Activated T-helper 1 cell treated with anti-CD3 and anti-CD28 coated beads, Interleukin-12 subunit alpha, Interleukin-12 subunit beta, Interleukin-2, Interleukin-4 antibody, amounts not matched to agents 30 ng/mL and 10 ng/mL and 1 ng/mL, durations not matched to agents 14 hours and 24 hours and 36 hours (primary cell): ENCODE data around the gene SNIP1. TPM values are rescaled to one million over a fixed set of nuclear protein-coding genes. Genes with fewer than 3 reads are reported as not detected.
"Not testable (repeated sequence)": the region's sequence is repeated elsewhere in the genome, so short reads cannot be mapped to it uniquely, and the experiment has no call there.

ENCODE experiments used
- DNase-seq: peaks from one replicate; pipeline ENCODE4 v3.0.0; 2021; ENCODE audit warnings: low spot score
- H3K27ac Mint-ChIP-seq: one replicate; pipeline ENCODE4 v1.8.0; 2021; ENCODE audit warnings: mild to moderate bottlenecking, mixed read lengths
- H3K27me3 Mint-ChIP-seq: one replicate; pipeline ENCODE4 v1.8.0; 2022; ENCODE audit warnings: mild to moderate bottlenecking, moderate library complexity, mixed read lengths; ENCODE audit not compliant: insufficient read depth
- H3K36me3 Mint-ChIP-seq: one replicate; pipeline ENCODE4 v1.8.0; 2021; ENCODE audit warnings: low read depth, mixed read lengths
- H3K4me1 Mint-ChIP-seq: one replicate; pipeline ENCODE4 v1.8.0; 2021; ENCODE audit warnings: low read depth, mixed read lengths
- H3K4me3 Mint-ChIP-seq: one replicate; pipeline ENCODE4 v1.8.0; 2021; ENCODE audit warnings: mild to moderate bottlenecking, moderate library complexity, mixed read lengths
- H3K9me3 Mint-ChIP-seq: one replicate; pipeline ENCODE4 v1.8.0; 2021; ENCODE audit warnings: mixed read lengths
- intact Hi-C: fragments of 100-400 bp; cut with micrococcal nuclease; formaldehyde crosslinking; loops from one replicate; pipeline ENCODE4 v1.15.1; 2024
- total RNA-seq: library from RNA; stranded (reverse); gene quantifications from 2 replicates; pipeline ENCODE4 v1.2.3, GENCODE V29; 2022

The SNIP1 gene
- total RNA-seq, 1 donor from 2014 or later = 30.2 TPM

- intact Hi-C loops = no loop called here
- peaks cover 55% of the 10 kb centered on the region for H3K4me1 Mint-ChIP-seq
- H3K4me3 Mint-ChIP-seq = peak overlapping the region; percentile 98
- no peak for DNase-seq
- H3K27ac Mint-ChIP-seq = peak overlapping the region; percentile 98
- no peaks in the 10 kb centered on the region for H3K27me3 Mint-ChIP-seq
- H3K9me3 Mint-ChIP-seq = peaks cover 4% of the 10 kb centered on the region
- peaks cover 36% of the 10 kb centered on the region for H3K36me3 Mint-ChIP-seq
These were observed 531 bp downstream of the SNIP1 start for GRCh38 chr1:37553598-37553926.

DNA sequence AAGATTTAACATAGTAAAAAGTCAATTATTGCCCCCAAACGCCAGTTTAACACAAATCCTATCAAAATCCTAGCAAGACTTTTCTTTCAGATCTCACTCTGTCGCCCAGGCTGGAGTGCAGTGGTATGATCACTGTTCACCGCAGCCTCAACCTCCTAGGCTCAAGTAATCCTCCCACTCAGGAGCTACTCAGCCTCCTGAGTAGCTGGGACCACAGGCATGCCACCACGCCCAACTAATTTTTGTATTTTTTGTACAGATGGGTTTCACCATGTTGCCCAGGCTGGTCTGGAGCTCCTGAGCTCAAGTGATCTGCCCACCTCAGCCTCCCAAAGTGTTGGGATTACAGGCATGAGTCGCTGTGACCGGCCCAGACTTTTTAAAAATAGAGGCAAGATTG, 4.8 kb downstream of the SNIP1 start:
- H3K27ac Mint-ChIP-seq = peak overlapping the region; percentile 57
- H3K4me3 Mint-ChIP-seq = peak overlapping the region; percentile 68
- peaks cover 2% of the 10 kb centered on the region for H3K9me3 Mint-ChIP-seq
- H3K27me3 Mint-ChIP-seq = no peaks in the 10 kb centered on the region
- peaks cover 52% of the 10 kb centered on the region for H3K36me3 Mint-ChIP-seq
- no peak for DNase-seq
- intact Hi-C loops = no loop called here
- H3K4me1 Mint-ChIP-seq = peaks cover 46% of the 10 kb centered on the region

GRCh38 chr1:37545019-37545418, 9.1 kb downstream of the SNIP1 start:
- no peak for DNase-seq
- intact Hi-C loops = no loop called here
- Mint-ChIP-seq H3K4me1 (peaks cover 14% of the 10 kb centered on the region), H3K36me3 (peaks cover 38% of the 10 kb centered on the region), H3K4me3 (no peak overlapping the region), H3K27ac (no peak overlapping the region), H3K9me3 (no peaks in the 10 kb centered on the region), H3K27me3 (no peaks in the 10 kb centered on the region)

- DNase-seq = no peak
- Mint-ChIP-seq H3K9me3 (no peaks in the 10 kb centered on the region), H3K27me3 (no peaks in the 10 kb centered on the region), H3K4me1 (peaks cover 9% of the 10 kb centered on the region), H3K36me3 (peaks cover 34% of the 10 kb centered on the region), H3K27ac (no peak overlapping the region), H3K4me3 (no peak overlapping the region)
- intact Hi-C loops = no loop called here
These were observed 9.6 kb downstream of the SNIP1 start for GRCh38 chr1:37544530-37544929.

DNA sequence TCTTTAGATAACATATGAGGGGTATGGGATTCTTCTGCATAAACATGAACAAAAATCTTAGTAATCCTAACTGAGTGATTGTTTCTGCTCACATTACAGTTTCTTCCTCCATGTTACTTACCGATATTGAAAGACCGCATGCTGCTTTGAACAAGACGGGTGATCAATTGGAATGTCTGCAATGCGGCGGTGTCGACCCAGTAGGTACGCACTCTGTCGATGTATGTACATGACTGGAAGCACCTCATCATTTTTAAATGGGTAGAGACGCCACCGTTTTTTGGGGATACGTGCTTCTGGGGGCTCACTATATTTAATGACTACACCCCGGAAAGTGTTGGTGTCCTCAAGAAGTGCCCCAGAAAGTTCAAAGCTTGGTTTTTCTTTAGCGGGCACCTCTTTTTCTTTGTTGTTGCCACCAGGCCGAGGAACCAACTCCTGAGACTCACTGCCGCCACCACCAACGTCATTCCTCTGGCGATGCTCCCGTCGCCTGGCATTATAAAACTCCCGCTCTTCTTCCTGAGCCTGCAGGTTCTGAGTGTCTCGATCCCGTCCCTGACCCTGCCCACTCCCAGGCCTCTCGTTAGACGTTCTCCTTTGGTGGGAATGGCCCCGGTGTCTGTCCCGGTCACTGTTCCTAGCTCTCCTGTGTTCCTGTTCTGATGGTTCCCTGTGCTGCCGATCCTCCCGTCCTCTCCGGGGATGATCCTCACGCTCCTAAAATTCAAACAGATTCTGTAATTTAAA, 13.9 kb downstream of the SNIP1 start:
- H3K4me3 Mint-ChIP-seq = no peak overlapping the region
- H3K27me3 Mint-ChIP-seq = no peaks in the 10 kb centered on the region
- DNase-seq = no peak
- H3K27ac Mint-ChIP-seq = no peak overlapping the region
- intact Hi-C loops = no loop called here
- H3K9me3 Mint-ChIP-seq = no peaks in the 10 kb centered on the region
- H3K4me1 Mint-ChIP-seq = peaks cover 8% of the 10 kb centered on the region
- H3K36me3 Mint-ChIP-seq = peaks cover 44% of the 10 kb centered on the region

DNA sequence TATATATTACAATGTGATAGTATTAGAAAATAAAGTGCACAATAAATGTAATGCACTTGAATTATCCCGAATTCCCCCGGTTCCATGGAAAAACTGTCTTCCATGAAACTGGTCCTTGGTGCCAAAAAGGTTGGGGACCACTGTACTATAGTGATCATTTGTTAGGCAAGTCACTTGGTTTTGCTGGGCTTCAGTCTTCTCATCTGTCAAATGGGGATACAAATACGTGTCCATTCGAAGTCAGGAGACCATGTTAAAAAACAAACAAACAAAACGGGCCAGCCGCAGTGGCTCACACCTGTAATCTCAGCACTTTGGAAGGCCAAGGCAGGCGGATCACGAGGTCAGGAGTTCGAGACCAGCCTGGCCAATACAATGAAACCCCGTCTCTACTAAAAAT, 14.9 kb downstream of the SNIP1 start:
- H3K36me3 Mint-ChIP-seq = peaks cover 37% of the 10 kb centered on the region
- H3K9me3 Mint-ChIP-seq, H3K27ac Mint-ChIP-seq, intact Hi-C loops, DNase-seq, H3K27me3 Mint-ChIP-seq, H3K4me3 Mint-ChIP-seq: not testable (repeated sequence)
- peaks cover 14% of the 10 kb centered on the region for H3K4me1 Mint-ChIP-seq

DNA sequence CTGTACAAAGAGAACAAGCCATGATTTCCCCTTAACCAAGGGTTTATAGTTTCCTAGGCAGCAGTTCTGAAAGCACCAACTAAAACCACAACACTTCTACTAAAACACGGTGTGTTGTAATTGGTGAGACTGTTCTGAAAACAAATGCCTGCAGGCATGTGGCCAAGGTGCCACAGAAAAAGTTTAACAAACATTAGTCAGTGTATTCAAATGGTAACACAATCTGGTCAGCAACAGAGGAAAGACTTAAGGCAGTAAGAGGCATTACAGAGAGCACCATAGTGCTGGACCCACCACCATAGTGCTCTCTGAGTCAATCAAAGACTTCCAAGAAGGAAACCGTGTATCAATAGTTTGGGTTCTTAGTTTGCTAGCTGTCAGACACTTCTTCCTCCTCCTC, 16.7 kb downstream of the SNIP1 start:
- no peak for DNase-seq
- H3K4me3 Mint-ChIP-seq = no peak overlapping the region
- H3K4me1 Mint-ChIP-seq = peaks cover 14% of the 10 kb centered on the region
- peak overlapping the region; percentile 7 for H3K27ac Mint-ChIP-seq
- no peaks in the 10 kb centered on the region for H3K9me3 Mint-ChIP-seq
- H3K27me3 Mint-ChIP-seq = no peaks in the 10 kb centered on the region
- intact Hi-C loops = no loop called here
- peaks cover 37% of the 10 kb centered on the region for H3K36me3 Mint-ChIP-seq

DNA sequence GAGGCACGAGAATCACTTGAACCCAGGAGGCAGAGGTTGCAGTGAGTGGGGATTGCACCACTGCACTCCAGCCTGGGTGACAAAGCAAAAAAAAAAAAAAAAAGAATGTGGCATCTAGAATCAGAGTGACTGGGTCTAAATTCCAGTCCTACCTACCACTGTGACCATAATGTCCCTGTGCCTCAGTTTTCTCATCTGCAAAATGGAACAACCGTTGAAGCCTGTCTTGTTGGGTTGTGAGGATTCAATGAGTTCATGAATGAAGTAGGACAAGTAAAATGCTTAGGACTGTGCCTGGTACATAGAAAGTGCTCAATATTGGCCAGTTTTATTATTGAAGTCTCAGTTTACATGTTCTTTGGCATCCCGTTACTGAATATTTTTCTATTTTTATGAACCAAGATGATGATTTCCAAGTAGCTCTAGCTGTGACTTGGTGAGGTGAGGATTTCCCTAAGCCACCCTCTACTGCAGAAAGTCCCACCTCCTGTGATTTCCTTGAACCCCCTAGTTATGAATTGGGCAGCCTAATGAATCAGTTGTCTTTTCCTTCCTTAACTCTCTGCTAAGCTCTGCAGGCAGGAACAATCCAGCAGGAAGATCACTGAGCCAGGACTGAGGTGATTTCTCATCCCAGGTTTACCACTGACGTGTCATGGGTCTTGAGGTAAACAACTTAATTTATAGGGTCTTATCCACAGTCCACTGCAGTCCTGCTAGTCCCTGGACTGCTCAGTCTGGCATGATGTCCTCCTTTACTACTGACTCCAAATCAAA, 20.6 kb downstream of the SNIP1 start:
- H3K36me3 Mint-ChIP-seq = peaks cover 22% of the 10 kb centered on the region
- no peak for DNase-seq
- H3K4me3 Mint-ChIP-seq = no peak overlapping the region
- H3K4me1 Mint-ChIP-seq = peaks cover 14% of the 10 kb centered on the region
- intact Hi-C loops = no loop called here
- H3K9me3 Mint-ChIP-seq = no peaks in the 10 kb centered on the region
- no peak overlapping the region for H3K27ac Mint-ChIP-seq
- peaks cover 1% of the 10 kb centered on the region for H3K27me3 Mint-ChIP-seq

DNA sequence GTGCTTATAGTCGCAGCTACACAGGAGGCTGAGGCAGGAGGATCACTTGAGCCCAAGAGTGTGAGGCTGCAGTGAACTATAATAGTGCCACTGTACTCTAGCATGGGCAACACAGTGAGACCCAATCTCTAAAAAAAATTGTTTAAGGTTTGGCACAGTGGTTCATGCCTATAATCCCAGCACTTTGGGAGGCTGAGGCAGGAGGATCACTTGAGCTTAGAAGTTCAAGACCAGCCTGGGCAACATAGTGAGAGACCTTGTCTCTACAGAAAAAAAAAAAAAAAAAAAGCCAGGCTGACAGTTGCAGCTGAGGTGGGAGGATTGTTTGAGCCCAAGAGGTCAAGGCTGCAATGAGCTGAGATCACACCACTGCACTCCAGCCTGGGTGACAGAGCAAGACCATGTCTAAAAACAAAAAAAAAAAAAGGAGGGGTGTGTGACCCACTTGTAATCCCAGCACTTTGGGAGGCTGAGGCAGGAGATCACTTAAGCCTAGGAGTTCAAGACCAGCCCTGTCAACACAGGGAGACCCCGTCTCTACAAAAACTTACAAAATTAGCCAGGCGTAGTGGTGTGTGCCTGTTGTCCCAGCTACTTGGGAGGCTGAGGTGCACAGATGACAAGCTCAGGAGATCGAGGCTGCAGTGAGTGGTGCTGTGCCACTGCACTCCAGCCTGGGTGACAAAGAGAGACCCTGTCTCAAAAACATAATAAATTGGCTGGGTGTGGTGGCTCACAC, 21.5 kb downstream of the SNIP1 start:
- H3K9me3 Mint-ChIP-seq, H3K27ac Mint-ChIP-seq, intact Hi-C loops, H3K4me3 Mint-ChIP-seq, H3K27me3 Mint-ChIP-seq, DNase-seq: not testable (repeated sequence)
- H3K36me3 Mint-ChIP-seq = peaks cover 18% of the 10 kb centered on the region
- H3K4me1 Mint-ChIP-seq = peaks cover 11% of the 10 kb centered on the region

DNA sequence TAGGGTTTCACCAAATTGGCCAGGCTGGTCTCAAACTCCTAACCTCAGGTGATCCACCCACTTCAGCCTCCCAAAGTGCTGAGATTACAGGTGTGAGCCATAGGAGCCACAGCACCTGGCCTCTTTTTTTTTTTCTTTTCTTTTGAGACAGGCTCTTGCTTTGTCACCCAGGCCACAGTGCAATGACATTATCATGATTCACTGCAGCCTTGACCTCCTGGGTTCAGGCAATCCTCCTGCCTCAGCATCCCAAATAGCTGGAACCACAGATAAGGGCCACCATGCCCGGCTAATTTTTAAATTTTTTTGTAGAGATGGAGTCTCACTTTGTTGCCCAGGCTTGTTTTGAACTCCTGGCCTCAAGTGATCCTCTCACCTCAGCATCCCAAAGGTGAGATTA, 24.2 kb downstream of the SNIP1 start:
- H3K36me3 Mint-ChIP-seq, H3K9me3 Mint-ChIP-seq, H3K4me1 Mint-ChIP-seq, H3K4me3 Mint-ChIP-seq, H3K27ac Mint-ChIP-seq, DNase-seq, H3K27me3 Mint-ChIP-seq, intact Hi-C loops: not testable (repeated sequence)

DNA sequence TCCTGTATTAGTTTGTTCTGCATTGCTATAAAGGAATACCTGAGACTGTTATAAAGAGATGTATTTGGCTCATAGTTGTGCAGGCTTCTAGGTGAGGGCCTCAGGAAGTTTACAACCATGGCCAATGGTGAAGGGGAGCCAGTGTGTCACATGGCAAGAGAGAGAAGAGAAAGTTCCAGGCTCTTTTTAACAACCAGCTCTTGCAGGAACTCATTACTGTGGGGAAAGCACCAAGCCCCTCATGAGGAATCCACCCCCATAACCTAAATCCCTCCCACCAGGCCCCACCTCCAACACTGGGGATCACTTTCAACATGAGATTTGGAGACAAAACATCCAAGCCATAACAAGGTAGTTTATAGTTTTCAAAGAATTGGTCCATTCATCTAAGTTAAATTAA, 34.5 kb downstream of the SNIP1 start:
- intact Hi-C loops = loop anchor here (10.0 kb wide), 1 partner anchor 285 kb away; the partner anchor contains the start of genes C1orf122 and YRDC
- H3K36me3 Mint-ChIP-seq = peaks cover 2% of the 10 kb centered on the region
- H3K27me3 Mint-ChIP-seq = no peaks in the 10 kb centered on the region
- no peak for DNase-seq
- peak overlapping the region; percentile 47 for H3K27ac Mint-ChIP-seq
- H3K4me1 Mint-ChIP-seq = peaks cover 25% of the 10 kb centered on the region
- H3K9me3 Mint-ChIP-seq = no peaks in the 10 kb centered on the region
- peak overlapping the region; percentile 81 for H3K4me3 Mint-ChIP-seq

- DNase-seq = peak; percentile 1
- intact Hi-C loops = loop anchor here (10.0 kb wide), 1 partner anchor 286 kb away; the partner anchor contains the start of genes C1orf122 and YRDC
- H3K27me3 Mint-ChIP-seq, H3K9me3 Mint-ChIP-seq, H3K36me3 Mint-ChIP-seq: not testable (repeated sequence)
- peak overlapping the region; percentile 81 for H3K4me3 Mint-ChIP-seq
- peaks cover 27% of the 10 kb centered on the region for H3K4me1 Mint-ChIP-seq
- H3K27ac Mint-ChIP-seq = peak overlapping the region; percentile 47
These were observed 35.2 kb downstream of the SNIP1 start for GRCh38 chr1:37518929-37519328.

GRCh38 chr1:37518241-37518640, 35.9 kb downstream of the SNIP1 start:
- H3K27me3 Mint-ChIP-seq, H3K27ac Mint-ChIP-seq: not testable (repeated sequence)

More at GRCh38 chr1:37518241-37518640, 35.9 kb downstream of the SNIP1 start:
- H3K4me1 Mint-ChIP-seq = peaks cover 34% of the 10 kb centered on the region
- not testable (repeated sequence) for H3K36me3 Mint-ChIP-seq, H3K9me3 Mint-ChIP-seq, H3K4me3 Mint-ChIP-seq, DNase-seq
- intact Hi-C loops = loop anchor here (10.0 kb wide), 1 partner anchor 287 kb away; the partner anchor contains the start of genes C1orf122 and YRDC
